Testis (tissue), 3 donors: ENCODE measurements around the gene NUP85. TPM values are rescaled to one million over a fixed set of nuclear protein-coding genes. Genes with fewer than 3 reads are reported as not detected.

Experiments
- DNase-seq: peaks from one replicate; pipeline ENCODE4 v3.0.0-alpha.2; 2019
- H3K27ac ChIP-seq, 2 donors: fragments of 200-600 bp; sonication (generic); one replicate each; pipeline ENCODE4 v1.5.1; 2019
- H3K27me3 ChIP-seq: fragments of 200-600 bp; sonication (generic); one replicate; pipeline ENCODE4 v1.5.1; 2019
- H3K36me3 ChIP-seq: fragments of 200-600 bp; sonication (generic); one replicate; pipeline ENCODE4 v1.5.1; 2017; ENCODE audit warnings: low read depth; ENCODE audit errors: missing control alignments
- H3K4me1 ChIP-seq: fragments of 200-600 bp; sonication (generic); one replicate; pipeline ENCODE4 v1.5.1; 2019
- H3K4me3 ChIP-seq, 2 donors: fragments of 200-600 bp; sonication (generic); one replicate each; pipeline ENCODE4 v1.5.1; 2017 to 2019
- H3K9me3 ChIP-seq: fragments of 200-600 bp; sonication (generic); one replicate; pipeline ENCODE4 v1.5.1; 2017
- POLR2A ChIP-seq: fragments of 450-650 bp; IDR thresholded peaks from one replicate; pipeline ENCODE4 v1.6.1; 2017; ENCODE audit warnings: antibody characterized with exemption, mild to moderate bottlenecking, moderate library complexity
- WGBS, 2 donors: methylation state at CpG; one replicate each; pipeline ENCODE4 v1.1.5; 2018; 5-methylcytosine and 5-hydroxymethylcytosine counted together
- intact Hi-C: fragments of 100-400 bp; cut with DNase I; formaldehyde crosslinking; loops from one replicate; pipeline ENCODE4 v1.15.1; 2023; ENCODE audit warnings: low total_unique reads
- polyA plus RNA-seq: library from polyadenylated mRNA; stranded (reverse); fragments of 350-450 nt; fragmentation: Illumina TruSeq; extraction: RNeasy Lipid Tissue Mini Kit (QIAGEN cat#74804); gene quantifications from one replicate; pipeline ENCODE4 v1.2.3, GENCODE V29; 2014; ENCODE audit warnings: low read depth, low replicate concordance; ENCODE audit not compliant: insufficient read depth
- total RNA-seq, 2 donors: library from RNA; depleted of rRNA; stranded (reverse); fragments of >200 nt; gene quantifications; one replicate each; pipeline ENCODE4 v1.2.3, GENCODE V29; 2016
- TF ChIP-seq, protein P1 (sequence below), 3 experiments: fragments of 450-650 bp in 2 of 3; fragments of 200-600 bp in 1 of 3; sonication (generic) in 1 of 3; IDR thresholded peaks; one replicate each; pipeline ENCODE4 v1.5.1; 2016 to 2019; ENCODE audit warnings: antibody characterized with exemption in 3 of 3, mild to moderate bottlenecking in 2 of 3, moderate library complexity in 1 of 3

The NUP85 gene
- total and polyA plus RNA-seq, 3 donors from 2014 or later, result 52.6 to 76.1 (median 57.8) TPM

GRCh38 chr17:75237100-75238014, 31.9 kb downstream of the NUP85 start:
- no peak for TF ChIP-seq POLR2A
- TF ChIP-seq, protein P1, sequence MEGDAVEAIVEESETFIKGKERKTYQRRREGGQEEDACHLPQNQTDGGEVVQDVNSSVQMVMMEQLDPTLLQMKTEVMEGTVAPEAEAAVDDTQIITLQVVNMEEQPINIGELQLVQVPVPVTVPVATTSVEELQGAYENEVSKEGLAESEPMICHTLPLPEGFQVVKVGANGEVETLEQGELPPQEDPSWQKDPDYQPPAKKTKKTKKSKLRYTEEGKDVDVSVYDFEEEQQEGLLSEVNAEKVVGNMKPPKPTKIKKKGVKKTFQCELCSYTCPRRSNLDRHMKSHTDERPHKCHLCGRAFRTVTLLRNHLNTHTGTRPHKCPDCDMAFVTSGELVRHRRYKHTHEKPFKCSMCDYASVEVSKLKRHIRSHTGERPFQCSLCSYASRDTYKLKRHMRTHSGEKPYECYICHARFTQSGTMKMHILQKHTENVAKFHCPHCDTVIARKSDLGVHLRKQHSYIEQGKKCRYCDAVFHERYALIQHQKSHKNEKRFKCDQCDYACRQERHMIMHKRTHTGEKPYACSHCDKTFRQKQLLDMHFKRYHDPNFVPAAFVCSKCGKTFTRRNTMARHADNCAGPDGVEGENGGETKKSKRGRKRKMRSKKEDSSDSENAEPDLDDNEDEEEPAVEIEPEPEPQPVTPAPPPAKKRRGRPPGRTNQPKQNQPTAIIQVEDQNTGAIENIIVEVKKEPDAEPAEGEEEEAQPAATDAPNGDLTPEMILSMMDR (IDR thresholded peaks at IDR 0.05), result no peak
- H3K36me3 ChIP-seq, result no peaks in the 10 kb centered on the region

DNA sequence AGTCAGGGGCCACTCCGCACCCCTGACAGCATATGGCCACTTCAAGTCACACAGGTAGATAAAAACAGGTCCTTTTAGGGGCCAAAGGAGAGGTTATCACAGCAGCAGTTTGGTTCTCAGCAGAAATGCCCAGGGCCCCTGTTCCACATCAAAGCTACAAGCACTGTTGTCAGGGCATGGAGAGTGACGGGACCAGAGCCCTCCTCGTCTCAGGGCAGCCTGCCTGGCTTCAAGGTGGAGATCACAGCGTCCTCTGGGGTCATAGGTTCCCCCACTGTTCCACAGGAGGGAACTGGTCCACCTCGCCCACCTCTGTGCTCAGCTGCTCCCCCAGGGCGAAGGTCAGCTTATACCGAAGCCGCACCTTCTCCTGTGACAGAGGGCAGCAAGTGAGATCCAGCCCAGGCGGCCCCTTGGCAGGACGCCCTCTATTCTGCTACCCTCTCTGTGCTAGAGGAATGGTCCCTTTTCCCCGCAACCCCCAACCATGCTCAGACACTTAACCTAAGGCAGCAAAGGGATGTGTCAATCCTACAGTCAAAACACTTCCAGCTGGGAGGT, 32.6 kb downstream of the NUP85 start:
- DNase-seq, result no peak
- Histone ChIP-seq H3K9me3 (no peaks in the 10 kb centered on the region), H3K4me1 (peaks cover 14% of the 10 kb centered on the region), H3K27me3 (no peaks in the 10 kb centered on the region), H3K36me3 (no peaks in the 10 kb centered on the region), H3K4me3 (no peak overlapping the region), H3K27ac (no peak overlapping the region)
- intact Hi-C loops, result no loop called here
- TF ChIP-seq, protein P1 (IDR thresholded peaks at IDR 0.05), result no peak
- no peak for TF ChIP-seq POLR2A
- WGBS, 2 donors, result 90 to 95% methylated on average over 2 to 11 of the region's 11 CpGs

More at GRCh38 chr17:75237100-75238014, 31.9 kb downstream of the NUP85 start:
- H3K4me3 ChIP-seq, result no peak overlapping the region
- intact Hi-C loops, result no loop called here
- H3K4me1 ChIP-seq, result peaks cover 14% of the 10 kb centered on the region
- no peak for DNase-seq
- no peaks in the 10 kb centered on the region for H3K27me3 ChIP-seq
- 81 to 100% methylated on average over 2 to 12 of the region's 12 CpGs for WGBS, 2 donors
- H3K27ac ChIP-seq, result no peak overlapping the region
- no peaks in the 10 kb centered on the region for H3K9me3 ChIP-seq

GRCh38 chr17:75238684-75239191, 33.3 kb downstream of the NUP85 start:
- H3K36me3 ChIP-seq, result peaks cover 2% of the 10 kb centered on the region
- peak; percentile 68 for DNase-seq

DNA sequence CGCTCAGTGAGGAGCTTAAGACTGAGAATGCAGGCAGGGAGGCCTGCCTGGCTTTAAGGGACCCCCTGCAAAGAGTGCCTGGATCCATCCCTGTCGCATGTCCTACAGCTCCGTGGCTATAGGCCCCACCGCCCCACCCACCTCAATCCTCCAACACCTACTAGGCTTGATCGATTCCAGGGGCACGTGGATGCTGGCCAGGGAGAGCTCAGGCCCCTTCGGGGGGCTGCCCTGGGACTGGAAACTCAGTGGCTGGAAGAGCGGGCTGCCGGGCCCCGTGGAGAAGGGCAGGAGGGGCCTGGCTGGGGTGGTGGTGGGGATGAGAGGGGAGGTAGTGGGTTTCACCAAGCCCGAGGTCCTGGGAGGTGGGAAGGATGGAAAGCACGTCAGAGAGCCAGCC, 33.7 kb downstream of the NUP85 start:
- Histone ChIP-seq H3K4me1 (peaks cover 14% of the 10 kb centered on the region), H3K4me3 (no peak overlapping the region), H3K36me3 (peaks cover 2% of the 10 kb centered on the region), H3K9me3 (no peaks in the 10 kb centered on the region), H3K27me3 (no peaks in the 10 kb centered on the region), H3K27ac (no peak overlapping the region)
- no peak for TF ChIP-seq POLR2A
- TF ChIP-seq, protein P1 (IDR thresholded peaks at IDR 0.05), result no peak
- no peak for DNase-seq
- intact Hi-C loops, result no loop called here
- 88 to 92% methylated on average over 10 to 12 of the region's 12 CpGs for WGBS, 2 donors

More at GRCh38 chr17:75238684-75239191, 33.3 kb downstream of the NUP85 start:
- Histone ChIP-seq H3K4me3 (no peak overlapping the region), H3K27me3 (no peaks in the 10 kb centered on the region), H3K4me1 (peaks cover 14% of the 10 kb centered on the region), H3K27ac (no peak overlapping the region), H3K9me3 (no peaks in the 10 kb centered on the region)
- intact Hi-C loops, result no loop called here
- 35 to 36% methylated on average over 4 to 13 of the region's 13 CpGs for WGBS, 2 donors
- TF ChIP-seq, protein P1 (IDR thresholded peaks at IDR 0.05), result peak; percentile 36 to 72 (median 71)
- TF ChIP-seq POLR2A, result no peak
